Dendritic cell treated with granulocyte-macrophage colony-stimulating factor and Interleukin-4, amounts not matched to agents 40 ng/mL and 50 ng/mL, for 4 days (primary cell): Measurements from ENCODE around the gene TSPAN14.
A peak's percentile ranks its signal among the peaks of the same experiment; 100 is the strongest.
"Not testable (repeated sequence)": the region's sequence is repeated elsewhere in the genome, so short reads cannot be mapped to it uniquely, and the experiment has no call there.

Source experiments
- H3K27ac Mint-ChIP-seq: one replicate; pipeline ENCODE4 v1.8.0; 2022; ENCODE audit warnings: mild to moderate bottlenecking, mixed read lengths
- H3K27me3 Mint-ChIP-seq: one replicate; pipeline ENCODE4 v1.8.0; 2022; ENCODE audit warnings: mild to moderate bottlenecking, mixed read lengths
- H3K36me3 Mint-ChIP-seq: one replicate; pipeline ENCODE4 v1.8.0; 2022; ENCODE audit warnings: low read depth, mixed read lengths
- H3K4me1 Mint-ChIP-seq: one replicate; pipeline ENCODE4 v1.8.0; 2022; ENCODE audit warnings: low read depth, mixed read lengths
- H3K4me3 Mint-ChIP-seq: one replicate; pipeline ENCODE4 v1.8.0; 2022; ENCODE audit warnings: mild to moderate bottlenecking, moderate library complexity, mixed read lengths
- H3K9me3 Mint-ChIP-seq: one replicate; pipeline ENCODE4 v1.8.0; 2022; ENCODE audit warnings: mixed read lengths
- intact Hi-C: fragments of 100-400 bp; cut with micrococcal nuclease; formaldehyde crosslinking; loops from one replicate; pipeline ENCODE4 v1.15.0; 2022

TSPAN14 gene

GRCh38 chr10:80524190-80524909, 70.2 kb downstream of the TSPAN14 start:
- intact Hi-C loops, result no loop called here
- H3K9me3 Mint-ChIP-seq, result no peaks in the 10 kb centered on the region
- peaks cover 62% of the 10 kb centered on the region for H3K4me1 Mint-ChIP-seq
- H3K27me3 Mint-ChIP-seq, result no peaks in the 10 kb centered on the region
- H3K36me3 Mint-ChIP-seq, result peaks cover 26% of the 10 kb centered on the region
- H3K27ac Mint-ChIP-seq, result peak overlapping the region; percentile 71
- H3K4me3 Mint-ChIP-seq, result no peak overlapping the region

- H3K36me3 Mint-ChIP-seq, result peaks cover 8% of the 10 kb centered on the region
- peaks cover 71% of the 10 kb centered on the region for H3K4me1 Mint-ChIP-seq
- no peak overlapping the region for H3K27ac Mint-ChIP-seq
- intact Hi-C loops, result no loop called here
- H3K27me3 Mint-ChIP-seq, result no peaks in the 10 kb centered on the region
- H3K9me3 Mint-ChIP-seq, result no peaks in the 10 kb centered on the region
- no peak overlapping the region for H3K4me3 Mint-ChIP-seq
Observed at GRCh38 chr10:80526218-80526617, 72.1 kb downstream of the TSPAN14 start.

- no peaks in the 10 kb centered on the region for H3K9me3 Mint-ChIP-seq
- no peak overlapping the region for H3K4me3 Mint-ChIP-seq
- H3K27ac Mint-ChIP-seq, result no peak overlapping the region
- peaks cover 5% of the 10 kb centered on the region for H3K36me3 Mint-ChIP-seq
- H3K27me3 Mint-ChIP-seq, result no peaks in the 10 kb centered on the region
- intact Hi-C loops, result no loop called here
- peaks cover 72% of the 10 kb centered on the region for H3K4me1 Mint-ChIP-seq
Observed at GRCh38 chr10:80526742-80527141, 72.6 kb downstream of the TSPAN14 start.

- peak overlapping the region; percentile 82 for H3K27ac Mint-ChIP-seq
- H3K27me3 Mint-ChIP-seq, result peaks cover 2% of the 10 kb centered on the region
- peak overlapping the region; percentile 49 for H3K4me3 Mint-ChIP-seq
- no peaks in the 10 kb centered on the region for H3K36me3 Mint-ChIP-seq
- intact Hi-C loops, result no loop called here
- H3K4me1 Mint-ChIP-seq, result peaks cover 72% of the 10 kb centered on the region
- H3K9me3 Mint-ChIP-seq, result no peaks in the 10 kb centered on the region
Observed at GRCh38 chr10:80528185-80528700, 74.1 kb downstream of the TSPAN14 start.

GRCh38 chr10:80528901-80529300, 74.8 kb downstream of the TSPAN14 start:
- Mint-ChIP-seq H3K9me3 (no peaks in the 10 kb centered on the region), H3K4me1 (peaks cover 69% of the 10 kb centered on the region), H3K27me3 (peaks cover 2% of the 10 kb centered on the region), H3K4me3 (no peak overlapping the region), H3K27ac (peak overlapping the region; percentile 82), H3K36me3 (no peaks in the 10 kb centered on the region)
- intact Hi-C loops, result no loop called here

- intact Hi-C loops, result no loop called here
- Mint-ChIP-seq H3K4me1 (peaks cover 62% of the 10 kb centered on the region), H3K9me3 (no peaks in the 10 kb centered on the region), H3K27me3 (peaks cover 2% of the 10 kb centered on the region), H3K36me3 (no peaks in the 10 kb centered on the region), H3K27ac (peak overlapping the region; percentile 82), H3K4me3 (no peak overlapping the region)
Observed at GRCh38 chr10:80529604-80530003, 75.5 kb downstream of the TSPAN14 start.

GRCh38 chr10:80530251-80530650, 76.1 kb downstream of the TSPAN14 start:
- intact Hi-C loops, result no loop called here
- H3K4me1 Mint-ChIP-seq, result peaks cover 58% of the 10 kb centered on the region

GRCh38 chr10:80530816-80531215, 76.7 kb downstream of the TSPAN14 start:
- Mint-ChIP-seq H3K4me1 (peaks cover 58% of the 10 kb centered on the region), H3K4me3 (no peak overlapping the region)

More at GRCh38 chr10:80530251-80530650, 76.1 kb downstream of the TSPAN14 start:
- H3K9me3 Mint-ChIP-seq, result no peaks in the 10 kb centered on the region
- no peak overlapping the region for H3K4me3 Mint-ChIP-seq
- no peaks in the 10 kb centered on the region for H3K36me3 Mint-ChIP-seq
- H3K27me3 Mint-ChIP-seq, result peaks cover 2% of the 10 kb centered on the region
- peak overlapping the region; percentile 82 for H3K27ac Mint-ChIP-seq

GRCh38 chr10:80532571-80532970, 78.5 kb downstream of the TSPAN14 start:
- no peak overlapping the region for H3K27ac Mint-ChIP-seq
- no peaks in the 10 kb centered on the region for H3K36me3 Mint-ChIP-seq
- no peak overlapping the region for H3K4me3 Mint-ChIP-seq
- H3K4me1 Mint-ChIP-seq, result peaks cover 49% of the 10 kb centered on the region
- intact Hi-C loops, result no loop called here
- no peaks in the 10 kb centered on the region for H3K9me3 Mint-ChIP-seq
- peaks cover 4% of the 10 kb centered on the region for H3K27me3 Mint-ChIP-seq

More at GRCh38 chr10:80530816-80531215, 76.7 kb downstream of the TSPAN14 start:
- Mint-ChIP-seq H3K27me3 (peaks cover 2% of the 10 kb centered on the region), H3K9me3 (no peaks in the 10 kb centered on the region), H3K36me3 (no peaks in the 10 kb centered on the region), H3K27ac (no peak overlapping the region)
- intact Hi-C loops, result no loop called here

GRCh38 chr10:80534059-80534458, 79.9 kb downstream of the TSPAN14 start:
- H3K36me3 Mint-ChIP-seq, H3K9me3 Mint-ChIP-seq, H3K27ac Mint-ChIP-seq, intact Hi-C loops, H3K27me3 Mint-ChIP-seq, H3K4me3 Mint-ChIP-seq: not testable (repeated sequence)
- peaks cover 35% of the 10 kb centered on the region for H3K4me1 Mint-ChIP-seq

- not testable (repeated sequence) for H3K9me3 Mint-ChIP-seq, H3K27ac Mint-ChIP-seq, H3K4me3 Mint-ChIP-seq, H3K27me3 Mint-ChIP-seq, H3K36me3 Mint-ChIP-seq
- peaks cover 29% of the 10 kb centered on the region for H3K4me1 Mint-ChIP-seq
- intact Hi-C loops, result loop anchor here (5.0 kb wide), 1 partner anchor 63 kb away; no protein-coding TSS in a partner anchor
Observed at GRCh38 chr10:80534646-80535045, 80.5 kb downstream of the TSPAN14 start.

GRCh38 chr10:80535671-80536360, 81.7 kb downstream of the TSPAN14 start:
- peaks cover 21% of the 10 kb centered on the region for H3K4me1 Mint-ChIP-seq
- no peaks in the 10 kb centered on the region for H3K36me3 Mint-ChIP-seq
- H3K4me3 Mint-ChIP-seq, result peak overlapping the region; percentile 82
- peaks cover 4% of the 10 kb centered on the region for H3K27me3 Mint-ChIP-seq
- H3K9me3 Mint-ChIP-seq, result no peaks in the 10 kb centered on the region
- H3K27ac Mint-ChIP-seq, result peak overlapping the region; percentile 94
- intact Hi-C loops, result loop anchor here (5.0 kb wide), 1 partner anchor 61 kb away; no protein-coding TSS in a partner anchor

GRCh38 chr10:80536361-80536835, 82.3 kb downstream of the TSPAN14 start:
- Mint-ChIP-seq H3K9me3 (no peaks in the 10 kb centered on the region), H3K4me1 (peaks cover 22% of the 10 kb centered on the region), H3K36me3 (no peaks in the 10 kb centered on the region), H3K4me3 (peak overlapping the region; percentile 82), H3K27ac (peak overlapping the region; percentile 94), H3K27me3 (peaks cover 4% of the 10 kb centered on the region)
- intact Hi-C loops, result loop anchor here (5.0 kb wide), 1 partner anchor 61 kb away; no protein-coding TSS in a partner anchor
